ENCODE measurements around the gene NOTCH3.
A peak's percentile ranks its signal among the peaks of the same experiment; 100 is the strongest.

Gene NOTCH3

DNA sequence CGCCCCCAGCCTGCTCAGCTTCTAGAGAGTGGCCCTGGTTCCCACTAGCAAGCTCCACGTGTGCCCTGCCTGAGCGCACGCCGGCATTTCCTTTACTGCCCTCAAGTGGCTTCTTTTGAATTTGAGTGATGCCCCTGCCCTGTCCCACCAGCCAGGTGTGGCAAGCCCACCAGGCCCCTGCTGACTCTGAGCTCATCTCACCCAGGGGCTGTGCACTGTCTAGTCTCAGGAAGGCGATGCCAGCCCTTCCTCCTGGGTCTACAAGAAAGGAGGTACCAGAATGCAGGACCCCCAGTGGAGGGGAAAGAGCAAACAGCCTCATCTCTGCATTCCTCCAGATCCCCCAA, 48.7 kb upstream of the NOTCH3 start:
- Histone ChIP-seq H3K4me1 (ENCODE audit: insufficient read depth, low read length, severe bottlenecking) (no peaks in the 10 kb centered on the region), H2AFZ (ENCODE audit: low read length) (no peak overlapping the region), H3K4me2 (ENCODE audit: low read length) (no peak overlapping the region), H3K79me2 (ENCODE audit: insufficient read depth, low read length) (no peaks in the 10 kb centered on the region), H3K9me2 (ENCODE audit: low read depth, low read length) (no peaks in the 10 kb centered on the region), H3K9ac (ENCODE audit: low read length) (no peak overlapping the region), H3K4me3 (ENCODE audit: low read depth, low read length, poor library complexity, severe bottlenecking) (no peak overlapping the region), H3K9me3 (ENCODE audit: low read length) (no peaks in the 10 kb centered on the region), H4K20me1 (ENCODE audit: insufficient read depth, low read length) (no peaks in the 10 kb centered on the region), H3K27ac (ENCODE audit: low read depth, low read length, poor library complexity, severe bottlenecking) (no peak overlapping the region), H3F3A (ENCODE audit: insufficient read depth, low read length) (no peaks in the 10 kb centered on the region), H3K36me3 (ENCODE audit: insufficient read depth, low read length) (peaks cover 92% of the 10 kb centered on the region), H3K27me3 (ENCODE audit: insufficient read depth, low read length) (no peaks in the 10 kb centered on the region)
- TF ChIP-seq, protein P1, sequence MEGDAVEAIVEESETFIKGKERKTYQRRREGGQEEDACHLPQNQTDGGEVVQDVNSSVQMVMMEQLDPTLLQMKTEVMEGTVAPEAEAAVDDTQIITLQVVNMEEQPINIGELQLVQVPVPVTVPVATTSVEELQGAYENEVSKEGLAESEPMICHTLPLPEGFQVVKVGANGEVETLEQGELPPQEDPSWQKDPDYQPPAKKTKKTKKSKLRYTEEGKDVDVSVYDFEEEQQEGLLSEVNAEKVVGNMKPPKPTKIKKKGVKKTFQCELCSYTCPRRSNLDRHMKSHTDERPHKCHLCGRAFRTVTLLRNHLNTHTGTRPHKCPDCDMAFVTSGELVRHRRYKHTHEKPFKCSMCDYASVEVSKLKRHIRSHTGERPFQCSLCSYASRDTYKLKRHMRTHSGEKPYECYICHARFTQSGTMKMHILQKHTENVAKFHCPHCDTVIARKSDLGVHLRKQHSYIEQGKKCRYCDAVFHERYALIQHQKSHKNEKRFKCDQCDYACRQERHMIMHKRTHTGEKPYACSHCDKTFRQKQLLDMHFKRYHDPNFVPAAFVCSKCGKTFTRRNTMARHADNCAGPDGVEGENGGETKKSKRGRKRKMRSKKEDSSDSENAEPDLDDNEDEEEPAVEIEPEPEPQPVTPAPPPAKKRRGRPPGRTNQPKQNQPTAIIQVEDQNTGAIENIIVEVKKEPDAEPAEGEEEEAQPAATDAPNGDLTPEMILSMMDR (IDR thresholded peaks at IDR 0.05; ENCODE audit: low read length): peak; percentile 28; the same call in 1 of the 2 replicates
- no peak for TF ChIP-seq EZH2 (IDR thresholded peaks at IDR 0.05; ENCODE audit: borderline replicate concordance, low read length)

DNA sequence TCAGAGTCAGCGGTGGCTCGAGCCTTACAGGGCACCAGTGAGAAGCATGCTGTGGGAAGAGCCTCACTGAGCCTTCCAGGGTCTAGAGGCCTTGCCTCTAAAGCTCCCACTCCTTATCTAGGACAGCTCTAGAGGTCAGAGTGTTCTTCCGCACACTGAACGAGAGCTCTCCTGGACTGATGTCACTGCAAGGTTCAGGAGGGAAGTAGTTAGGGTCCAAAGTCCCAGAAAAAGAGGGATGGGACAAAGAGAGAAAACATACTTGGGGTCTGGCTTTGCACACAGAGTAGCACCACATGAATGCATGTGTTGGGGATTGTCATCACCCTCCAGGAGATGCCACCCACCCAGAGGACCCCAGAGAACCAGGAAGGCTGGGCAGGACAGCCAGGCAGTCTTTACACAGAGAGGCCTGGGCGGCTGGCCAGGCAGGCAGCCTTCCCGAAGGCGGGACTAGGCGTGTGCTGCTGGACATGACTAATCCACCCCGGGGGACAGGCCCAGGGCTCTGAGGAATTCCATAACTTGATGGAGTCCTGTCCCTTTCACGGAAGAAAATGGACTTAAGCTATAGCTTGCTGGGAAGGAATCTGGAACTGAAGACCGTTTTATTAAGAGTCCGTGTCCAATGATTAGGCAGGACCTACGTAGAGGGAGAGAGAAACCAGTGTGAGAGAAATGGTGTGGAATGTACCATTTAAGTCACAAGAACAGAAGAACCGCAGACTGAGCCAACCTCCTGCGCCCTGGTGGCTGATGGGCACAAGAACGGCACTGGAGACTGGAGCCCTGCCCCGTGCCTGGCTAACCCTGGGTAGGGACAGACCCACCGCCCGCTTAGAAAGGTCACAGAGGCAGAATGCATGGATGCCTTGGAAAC, 48.1 kb upstream of the NOTCH3 start:
- Histone ChIP-seq H3K4me1 (ENCODE audit: insufficient read depth, low read length, severe bottlenecking) (no peaks in the 10 kb centered on the region), H3K27me3 (ENCODE audit: insufficient read depth, low read length) (no peaks in the 10 kb centered on the region), H3K36me3 (ENCODE audit: insufficient read depth, low read length) (peaks cover 90% of the 10 kb centered on the region), H3K27ac (ENCODE audit: low read depth, low read length, poor library complexity, severe bottlenecking) (no peak overlapping the region), H3K9me2 (ENCODE audit: low read depth, low read length) (no peaks in the 10 kb centered on the region), H4K20me1 (ENCODE audit: insufficient read depth, low read length) (no peaks in the 10 kb centered on the region), H3K9me3 (ENCODE audit: low read length) (no peaks in the 10 kb centered on the region), H2AFZ (ENCODE audit: low read length) (no peak overlapping the region), H3K4me3 (ENCODE audit: low read depth, low read length, poor library complexity, severe bottlenecking) (no peak overlapping the region), H3K4me2 (ENCODE audit: low read length) (no peak overlapping the region), H3K79me2 (ENCODE audit: insufficient read depth, low read length) (no peaks in the 10 kb centered on the region), H3K9ac (ENCODE audit: low read length) (no peak overlapping the region), H3F3A (ENCODE audit: insufficient read depth, low read length) (no peaks in the 10 kb centered on the region)
- no peak for TF ChIP-seq EZH2 (IDR thresholded peaks at IDR 0.05; ENCODE audit: borderline replicate concordance, low read length)
- TF ChIP-seq, protein P1 (IDR thresholded peaks at IDR 0.05; ENCODE audit: low read length): no peak

GRCh38 chr19:15248106-15248505, 47.3 kb upstream of the NOTCH3 start:
- no peaks in the 10 kb centered on the region for H3K79me2 ChIP-seq (ENCODE audit: insufficient read depth, low read length)
- H3K4me3 ChIP-seq (ENCODE audit: low read depth, low read length, poor library complexity, severe bottlenecking): no peak overlapping the region
- H3K36me3 ChIP-seq (ENCODE audit: insufficient read depth, low read length): peaks cover 88% of the 10 kb centered on the region
- H3K9me3 ChIP-seq (ENCODE audit: low read length): no peaks in the 10 kb centered on the region
- H4K20me1 ChIP-seq (ENCODE audit: insufficient read depth, low read length): no peaks in the 10 kb centered on the region
- H3F3A ChIP-seq (ENCODE audit: insufficient read depth, low read length): no peaks in the 10 kb centered on the region
- H3K4me2 ChIP-seq (ENCODE audit: low read length): no peak overlapping the region
- no peak overlapping the region for H2AFZ ChIP-seq (ENCODE audit: low read length)
- no peak overlapping the region for H3K9ac ChIP-seq (ENCODE audit: low read length)
- H3K27me3 ChIP-seq (ENCODE audit: insufficient read depth, low read length): no peaks in the 10 kb centered on the region
- no peak overlapping the region for H3K27ac ChIP-seq (ENCODE audit: low read depth, low read length, poor library complexity, severe bottlenecking)
- H3K4me1 ChIP-seq (ENCODE audit: insufficient read depth, low read length, severe bottlenecking): no peaks in the 10 kb centered on the region
- TF ChIP-seq, protein P1 (IDR thresholded peaks at IDR 0.05; ENCODE audit: low read length): no peak
- TF ChIP-seq EZH2 (IDR thresholded peaks at IDR 0.05; ENCODE audit: borderline replicate concordance, low read length): no peak
- no peaks in the 10 kb centered on the region for H3K9me2 ChIP-seq (ENCODE audit: low read depth, low read length)
